Measurements from ENCODE around the gene PEX1.

Gene PEX1

DNA sequence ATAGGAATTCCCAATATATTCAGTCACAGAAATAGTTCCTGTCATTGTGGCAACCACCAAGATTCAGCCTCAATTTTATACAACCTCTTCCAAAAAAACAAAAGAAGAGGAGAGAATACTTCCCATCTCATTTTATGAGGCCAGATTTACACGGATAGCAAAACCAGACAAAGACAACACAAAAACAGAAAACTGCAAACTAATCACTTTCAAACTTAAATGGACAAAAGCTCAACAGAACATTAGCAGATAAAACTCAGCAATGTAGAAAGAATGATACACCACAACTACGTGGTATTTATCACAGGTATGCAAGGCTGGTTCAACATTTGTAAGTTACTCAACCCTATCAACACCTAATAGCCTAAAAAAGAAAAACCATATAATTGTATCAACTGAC is 22.0 kb downstream of the PEX1 start:
- H3K4me3 ChIP-seq (ENCODE audit: low read length) = no peak overlapping the region
- no peak for DNase-seq (ENCODE audit: low read depth)
- TF ChIP-seq, protein P1, sequence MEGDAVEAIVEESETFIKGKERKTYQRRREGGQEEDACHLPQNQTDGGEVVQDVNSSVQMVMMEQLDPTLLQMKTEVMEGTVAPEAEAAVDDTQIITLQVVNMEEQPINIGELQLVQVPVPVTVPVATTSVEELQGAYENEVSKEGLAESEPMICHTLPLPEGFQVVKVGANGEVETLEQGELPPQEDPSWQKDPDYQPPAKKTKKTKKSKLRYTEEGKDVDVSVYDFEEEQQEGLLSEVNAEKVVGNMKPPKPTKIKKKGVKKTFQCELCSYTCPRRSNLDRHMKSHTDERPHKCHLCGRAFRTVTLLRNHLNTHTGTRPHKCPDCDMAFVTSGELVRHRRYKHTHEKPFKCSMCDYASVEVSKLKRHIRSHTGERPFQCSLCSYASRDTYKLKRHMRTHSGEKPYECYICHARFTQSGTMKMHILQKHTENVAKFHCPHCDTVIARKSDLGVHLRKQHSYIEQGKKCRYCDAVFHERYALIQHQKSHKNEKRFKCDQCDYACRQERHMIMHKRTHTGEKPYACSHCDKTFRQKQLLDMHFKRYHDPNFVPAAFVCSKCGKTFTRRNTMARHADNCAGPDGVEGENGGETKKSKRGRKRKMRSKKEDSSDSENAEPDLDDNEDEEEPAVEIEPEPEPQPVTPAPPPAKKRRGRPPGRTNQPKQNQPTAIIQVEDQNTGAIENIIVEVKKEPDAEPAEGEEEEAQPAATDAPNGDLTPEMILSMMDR (conservative IDR thresholded peaks at IDR 0.05; ENCODE audit: low read depth, low read length) = no peak

DNA sequence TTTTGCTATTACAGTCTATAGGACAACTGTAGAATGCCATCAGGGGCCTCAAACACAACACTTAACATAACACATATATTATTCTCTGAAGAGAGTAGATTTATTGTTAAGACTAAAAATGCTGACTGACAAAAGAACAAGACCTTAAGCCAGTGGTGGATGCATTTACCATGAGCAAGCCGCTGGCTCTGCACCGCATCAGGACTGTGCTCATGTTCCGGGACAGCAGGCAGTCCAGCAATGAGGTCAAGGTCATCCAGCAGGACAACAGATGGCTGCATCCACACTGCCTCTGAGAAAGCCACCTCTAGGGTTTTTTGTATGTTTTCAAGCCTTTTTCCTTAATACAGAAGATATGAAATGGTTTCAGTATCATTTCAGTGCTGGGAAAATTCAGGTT is 23.8 kb downstream of the PEX1 start:
- TF ChIP-seq, protein P1 (conservative IDR thresholded peaks at IDR 0.05; ENCODE audit: low read depth, low read length) = no peak
- DNase-seq (ENCODE audit: low read depth) = no peak
- no peak overlapping the region for H3K4me3 ChIP-seq (ENCODE audit: low read length)

DNA sequence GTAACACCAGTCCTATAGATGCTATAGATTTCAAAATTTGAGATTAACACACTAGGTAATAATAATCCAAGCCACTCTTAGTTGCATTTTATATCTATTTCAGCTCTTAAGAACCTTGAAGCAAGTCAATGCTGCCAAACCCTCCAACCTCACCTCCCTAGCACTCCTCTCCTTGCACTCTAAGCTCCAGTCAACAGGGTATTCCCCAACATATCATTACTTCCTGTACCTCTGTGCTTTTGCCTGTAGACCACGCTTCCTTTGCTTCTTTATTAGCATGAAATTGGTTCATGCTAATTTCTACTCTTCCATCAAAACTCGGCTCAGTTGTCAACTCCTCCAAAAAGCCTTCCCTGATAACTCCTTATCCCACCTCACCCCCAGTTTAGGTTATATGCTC is 24.6 kb downstream of the PEX1 start:
- TF ChIP-seq, protein P1 (conservative IDR thresholded peaks at IDR 0.05; ENCODE audit: low read depth, low read length) = no peak
- H3K4me3 ChIP-seq (ENCODE audit: low read length) = no peak overlapping the region
- no peak for DNase-seq (ENCODE audit: low read depth)

DNA sequence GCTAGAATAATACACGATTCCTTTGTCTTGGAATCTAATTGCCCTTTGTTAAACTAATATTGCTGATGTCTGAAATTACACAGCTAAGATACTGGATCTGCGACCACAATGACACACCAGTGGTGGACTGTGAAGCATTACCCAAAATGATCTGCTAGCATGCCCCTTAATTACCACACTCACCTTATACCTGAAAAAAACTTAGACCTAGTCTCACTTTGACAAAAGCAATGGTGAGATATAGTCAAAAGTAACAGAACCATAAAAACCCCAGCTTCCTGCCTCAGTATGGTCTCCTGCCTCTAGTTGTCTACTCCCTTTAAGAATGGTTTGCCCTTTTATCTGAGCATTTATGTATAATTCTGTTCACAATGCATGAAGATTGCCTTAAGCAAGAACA is 29.8 kb downstream of the PEX1 start:
- TF ChIP-seq, protein P1 (conservative IDR thresholded peaks at IDR 0.05; ENCODE audit: low read depth, low read length) = no peak
- H3K4me3 ChIP-seq (ENCODE audit: low read length) = no peak overlapping the region
- no peak for DNase-seq (ENCODE audit: low read depth)

DNA sequence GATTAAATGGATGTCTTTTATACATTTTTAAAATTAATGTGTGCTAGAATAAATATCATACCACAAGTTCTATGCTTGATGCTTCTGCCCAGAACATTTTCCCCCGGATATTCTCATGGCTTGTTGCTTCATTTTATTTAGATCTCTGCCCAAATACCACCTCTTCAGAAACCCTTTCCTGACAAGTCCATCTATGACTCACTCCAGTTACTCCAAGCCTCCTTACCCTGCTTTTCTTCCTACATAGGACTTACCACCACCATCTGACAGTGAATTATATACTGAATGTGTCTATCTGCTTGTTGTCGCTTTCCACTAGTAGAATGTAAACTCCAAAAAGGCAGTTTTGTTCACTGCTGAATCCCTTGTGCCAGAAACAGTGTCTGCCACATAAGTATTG is 31.4 kb downstream of the PEX1 start:
- TF ChIP-seq, protein P1 (conservative IDR thresholded peaks at IDR 0.05; ENCODE audit: low read depth, low read length) = no peak
- DNase-seq (ENCODE audit: low read depth) = no peak

DNA sequence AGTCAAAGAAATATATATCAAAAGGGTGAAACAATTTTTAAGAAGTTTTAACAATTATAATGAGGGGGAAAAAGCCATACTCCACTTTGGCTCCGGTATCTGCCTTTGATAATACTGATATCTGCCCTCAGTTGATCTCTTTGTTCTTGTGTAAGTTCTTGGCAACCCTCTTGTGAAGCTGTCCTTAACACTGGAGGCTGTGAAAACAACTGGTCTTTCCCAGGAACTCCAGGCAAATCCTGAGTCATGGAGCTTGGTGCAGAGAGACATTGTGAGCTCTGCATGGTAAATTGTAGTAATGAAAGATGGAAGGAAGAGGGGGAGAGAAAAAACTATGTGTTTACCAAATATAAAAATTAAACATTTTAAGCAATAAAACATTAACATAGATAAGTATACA is 38.7 kb downstream of the PEX1 start:
- H3K4me3 ChIP-seq (ENCODE audit: low read length) = no peak overlapping the region
- TF ChIP-seq, protein P1 (conservative IDR thresholded peaks at IDR 0.05; ENCODE audit: low read depth, low read length) = no peak
- DNase-seq (ENCODE audit: low read depth) = no peak

More for the DNA sequence above, 31.4 kb downstream of the PEX1 start:
- H3K4me3 ChIP-seq (ENCODE audit: low read length) = no peak overlapping the region

DNA sequence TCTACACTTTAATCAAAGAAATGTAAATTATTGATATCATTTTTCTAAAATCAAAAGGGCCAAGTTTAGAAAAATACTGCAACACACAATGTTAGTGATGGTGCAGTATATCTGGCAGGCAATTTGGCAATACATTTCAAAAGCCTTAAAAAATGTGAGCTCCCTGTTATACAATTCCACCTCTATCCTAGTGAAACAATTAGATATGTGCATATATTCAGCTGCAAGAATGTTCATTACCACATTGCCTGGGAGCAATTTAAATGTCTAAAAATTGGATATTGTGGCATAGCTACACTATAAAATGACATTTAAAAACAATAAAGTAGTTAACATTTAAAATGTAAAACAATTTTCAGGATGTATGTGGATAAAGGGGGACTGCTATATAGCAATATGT is 40.5 kb downstream of the PEX1 start:
- no peak overlapping the region for H3K4me3 ChIP-seq (ENCODE audit: low read length)
- TF ChIP-seq, protein P1 (conservative IDR thresholded peaks at IDR 0.05; ENCODE audit: low read depth, low read length) = no peak
- DNase-seq (ENCODE audit: low read depth) = no peak

Data from retinal pigment epithelial cell (primary cell).